Testis (tissue), 2 donors: Measurements from ENCODE around the gene TBX1.

Source experiments
- CTCF ChIP-seq, 3 experiments: fragments of 450-650 bp in 2 of 3; fragments of 200-600 bp in 1 of 3; sonication (generic) in 1 of 3; IDR thresholded peaks; one replicate each; pipeline ENCODE4 v1.5.1; 2016 to 2019; ENCODE audit warnings: antibody characterized with exemption in 3 of 3, mild to moderate bottlenecking in 2 of 3, moderate library complexity in 1 of 3
- POLR2A ChIP-seq: fragments of 450-650 bp; IDR thresholded peaks from one replicate; pipeline ENCODE4 v1.6.1; 2017; ENCODE audit warnings: antibody characterized with exemption, mild to moderate bottlenecking, moderate library complexity

GRCh38 chr22:19772673-19773469, 12.3 kb downstream of the TBX1 start:
- no peak for TF ChIP-seq CTCF (IDR thresholded peaks at IDR 0.05)
- no peak for TF ChIP-seq POLR2A
